Smooth muscle cell (in vitro differentiated cells): ENCODE measurements around the gene SYT14. TPM values are rescaled to one million over a fixed set of nuclear protein-coding genes. Genes with fewer than 3 reads are reported as not detected.

ENCODE experiments used
- DNase-seq: peaks from one replicate; lab custom pipeline; 2025; ENCODE audit not compliant: unreplicated experiment; lab: John Stamatoyannopoulos, UW
- H2AFZ ChIP-seq: fragments of 200-600 bp; sonication (generic); 2 replicates; pipeline ENCODE4 v1.6.0; 2016; ENCODE audit warnings: antibody characterized with exemption, low read depth, mild to moderate bottlenecking
- H3F3A ChIP-seq: fragments of 200-600 bp; sonication (generic); 2 replicates; pipeline ENCODE4 v1.6.0; 2017; ENCODE audit warnings: antibody characterized with exemption, low read depth
- H3K27ac ChIP-seq: fragments of 200-600 bp; sonication (generic); 2 replicates; pipeline ENCODE4 v1.5.1; 2016; ENCODE audit warnings: low read depth, mild to moderate bottlenecking
- H3K27me3 ChIP-seq: fragments of 200-600 bp; sonication (generic); 2 replicates; pipeline ENCODE4 v1.6.1; 2016; ENCODE audit warnings: low read depth, mild to moderate bottlenecking
- H3K36me3 ChIP-seq: fragments of 200-600 bp; sonication (generic); 2 replicates; pipeline ENCODE4 v1.5.1; 2016; ENCODE audit warnings: low read depth
- H3K4me1 ChIP-seq: fragments of 200-600 bp; sonication (generic); 2 replicates; pipeline ENCODE4 v1.5.1; 2016; ENCODE audit warnings: low read depth
- H3K4me2 ChIP-seq: fragments of 200-600 bp; sonication (generic); 2 replicates; pipeline ENCODE4 v1.6.0; 2016; ENCODE audit warnings: mild to moderate bottlenecking
- H3K4me3 ChIP-seq: fragments of 200-600 bp; sonication (generic); 2 replicates; pipeline ENCODE4 v1.5.1; 2016; ENCODE audit warnings: mild to moderate bottlenecking
- H3K79me2 ChIP-seq: fragments of 200-600 bp; sonication (generic); 2 replicates; pipeline ENCODE4 v1.6.0; 2016; ENCODE audit warnings: low read depth, mild to moderate bottlenecking
- H3K9ac ChIP-seq: fragments of 200-600 bp; sonication (generic); 2 replicates; pipeline ENCODE4 v1.6.0; 2016; ENCODE audit warnings: low read depth
- H3K9me3 ChIP-seq: fragments of 200-600 bp; sonication (generic); replicated peaks from 2 replicates; pipeline ENCODE4 v1.5.1; 2016; ENCODE audit warnings: low read depth
- H4K20me1 ChIP-seq: fragments of 200-600 bp; sonication (generic); 2 replicates; pipeline ENCODE4 v1.6.0; 2016; ENCODE audit warnings: low read depth
- CTCF ChIP-seq: fragments of 200-600 bp; sonication (generic); IDR thresholded peaks from 2 replicates; pipeline ENCODE4 v1.5.1; 2017; ENCODE audit warnings: borderline replicate concordance, mild to moderate bottlenecking, antibody characterized with exemption; ENCODE audit not compliant: insufficient read depth, poor library complexity, severe bottlenecking
- WGBS: methylation state at CpG from one replicate; pipeline ENCODE4 v1.1.7; 2016; ENCODE audit warnings: low lambda C conversion rate; 5-methylcytosine and 5-hydroxymethylcytosine counted together
- polyA plus RNA-seq: library from polyadenylated mRNA; unstranded; fragments of >200 nt; fragmentation: Nextera tagmentation; extraction: Ambion mirVana; gene quantifications from 2 replicates; pipeline ENCODE4 v1.2.1, GENCODE V29; 2016
- total RNA-seq: library from RNA; depleted of rRNA; stranded (reverse); fragments of >200 nt; gene quantifications from 2 replicates; pipeline ENCODE4 v1.2.3, GENCODE V29; 2014

SYT14 gene
- total and polyA plus RNA-seq, 2 experiments from 2014 or later: 0.81 TPM; not detected in 1

- TF ChIP-seq CTCF: no peak
- Histone ChIP-seq H3F3A (no peaks in the 10 kb centered on the region), H3K36me3 (no peaks in the 10 kb centered on the region), H2AFZ (no peak overlapping the region), H3K9me3 (no peaks in the 10 kb centered on the region), H3K9ac (no peak overlapping the region), H3K4me2 (no peak overlapping the region), H3K4me3 (no peak overlapping the region), H3K79me2 (no peaks in the 10 kb centered on the region), H3K27me3 (peaks cover 30% of the 10 kb centered on the region), H3K4me1 (peaks cover under 1% of the 10 kb centered on the region), H3K27ac (no peak overlapping the region), H4K20me1 (no peaks in the 10 kb centered on the region)
- WGBS: 94% methylated on average over 2 of the region's 2 CpGs
- DNase-seq: no peak
These were observed 6.9 kb upstream of the SYT14 start for GRCh38 chr1:209931141-209931540.

GRCh38 chr1:209936125-209936524 lies 1.9 kb upstream of the SYT14 start:
- DNase-seq: no peak
- Histone ChIP-seq H3K4me2 (no peak overlapping the region), H3K9ac (no peak overlapping the region), H2AFZ (no peak overlapping the region), H3K36me3 (no peaks in the 10 kb centered on the region), H3K79me2 (no peaks in the 10 kb centered on the region), H4K20me1 (no peaks in the 10 kb centered on the region), H3K4me3 (no peak overlapping the region), H3F3A (no peaks in the 10 kb centered on the region), H3K27ac (no peak overlapping the region), H3K27me3 (peaks cover 61% of the 10 kb centered on the region), H3K4me1 (no peaks in the 10 kb centered on the region), H3K9me3 (no peaks in the 10 kb centered on the region)
- TF ChIP-seq CTCF: no peak
- 98% methylated on average over 6 of the region's 6 CpGs for WGBS

GRCh38 chr1:209945377-209945776 lies 7.4 kb downstream of the SYT14 start:
- WGBS: 83% methylated on average over 2 of the region's 2 CpGs
- no peak for DNase-seq
- no peaks in the 10 kb centered on the region for H3F3A ChIP-seq
- no peaks in the 10 kb centered on the region for H4K20me1 ChIP-seq
- H3K9me3 ChIP-seq: no peaks in the 10 kb centered on the region
- H3K4me2 ChIP-seq: no peak overlapping the region
- peaks cover 9% of the 10 kb centered on the region for H3K27me3 ChIP-seq
- H3K79me2 ChIP-seq: no peaks in the 10 kb centered on the region
- no peak overlapping the region for H3K9ac ChIP-seq
- no peak overlapping the region for H3K27ac ChIP-seq
- no peaks in the 10 kb centered on the region for H3K36me3 ChIP-seq
- H3K4me1 ChIP-seq: no peaks in the 10 kb centered on the region
- no peak overlapping the region for H3K4me3 ChIP-seq
- no peak for TF ChIP-seq CTCF
- H2AFZ ChIP-seq: no peak overlapping the region

- H3K9me3 ChIP-seq: no peaks in the 10 kb centered on the region
- H3K36me3 ChIP-seq: no peaks in the 10 kb centered on the region
- no peaks in the 10 kb centered on the region for H3K27me3 ChIP-seq
- 93% methylated on average over 3 of the region's 3 CpGs for whole genome bisulfite sequencing
- no peak overlapping the region for H3K4me3 ChIP-seq
- no peak overlapping the region for H2AFZ ChIP-seq
- no peaks in the 10 kb centered on the region for H3F3A ChIP-seq
- H3K4me2 ChIP-seq: no peak overlapping the region
- no peak for DNase-seq
- no peaks in the 10 kb centered on the region for H3K79me2 ChIP-seq
- no peak for TF ChIP-seq CTCF
- H4K20me1 ChIP-seq: no peaks in the 10 kb centered on the region
- H3K9ac ChIP-seq: no peak overlapping the region
- no peak overlapping the region for H3K27ac ChIP-seq
- no peaks in the 10 kb centered on the region for H3K4me1 ChIP-seq
These were observed 10.1 kb downstream of the SYT14 start for GRCh38 chr1:209948155-209948554.
